Measurements from ENCODE around the gene ATF1.

GRCh38 chr12:50824914-50825313 is 61.0 kb downstream of the ATF1 start:
- TF ChIP-seq CTCF (IDR thresholded peaks at IDR 0.05; ENCODE audit: insufficient read depth, low read depth, low read length) (no peak), EZH2 (IDR thresholded peaks at IDR 0.05; ENCODE audit: insufficient read depth, low read length) (no peak)
